HUES48 (cell line): ENCODE measurements around the gene USP53.
A peak's percentile ranks its signal among the peaks of the same experiment; 100 is the strongest.
"Not testable (repeated sequence)": the region's sequence is repeated elsewhere in the genome, so short reads cannot be mapped to it uniquely, and the experiment has no call there.

ENCODE experiments used
- H3K27ac ChIP-seq: one replicate; pipeline ENCODE4 v1.7.0; 2013; ENCODE audit warnings: low read depth, low read length, inconsistent platforms
- H3K27me3 ChIP-seq: 2 replicates; pipeline ENCODE4 v1.6.1; 2013; ENCODE audit warnings: mild to moderate bottlenecking, low read length; ENCODE audit not compliant: control insufficient read depth, insufficient read depth
- H3K36me3 ChIP-seq: 2 replicates; pipeline ENCODE4 v1.6.1; 2013; ENCODE audit warnings: low read length; ENCODE audit not compliant: control insufficient read depth, insufficient read depth
- H3K4me1 ChIP-seq: 2 replicates; pipeline ENCODE4 v1.6.1; 2013; ENCODE audit warnings: mild to moderate bottlenecking, low read length; ENCODE audit not compliant: control insufficient read depth, insufficient read depth
- H3K4me3 ChIP-seq: 2 replicates; pipeline ENCODE4 v1.5.1; 2013; ENCODE audit warnings: mild to moderate bottlenecking, low read depth, low read length
- H3K9ac ChIP-seq: 2 replicates; pipeline ENCODE4 v1.6.1; 2013; ENCODE audit warnings: mild to moderate bottlenecking, low read depth, low read length, moderate library complexity
- H3K9me3 ChIP-seq: 2 replicates; pipeline ENCODE4 v1.6.1; 2013; ENCODE audit warnings: low read length; ENCODE audit not compliant: control insufficient read depth, insufficient read depth

The USP53 gene

GRCh38 chr4:119240568-119240967 lies 28.1 kb downstream of the USP53 start:
- H3K4me3 ChIP-seq = no peak overlapping the region
- H3K36me3 ChIP-seq = peaks cover 23% of the 10 kb centered on the region
- H3K9ac ChIP-seq = no peak overlapping the region
- no peaks in the 10 kb centered on the region for H3K9me3 ChIP-seq
- H3K27me3 ChIP-seq = no peaks in the 10 kb centered on the region
- H3K27ac ChIP-seq = no peak overlapping the region
- peaks cover 46% of the 10 kb centered on the region for H3K4me1 ChIP-seq

GRCh38 chr4:119242417-119242816 lies 29.9 kb downstream of the USP53 start:
- H3K36me3 ChIP-seq = peaks cover 34% of the 10 kb centered on the region
- H3K27ac ChIP-seq = no peak overlapping the region
- peaks cover 54% of the 10 kb centered on the region for H3K4me1 ChIP-seq
- no peaks in the 10 kb centered on the region for H3K9me3 ChIP-seq
- no peak overlapping the region for H3K9ac ChIP-seq
- no peaks in the 10 kb centered on the region for H3K27me3 ChIP-seq
- no peak overlapping the region for H3K4me3 ChIP-seq

- H3K36me3 ChIP-seq = peaks cover 40% of the 10 kb centered on the region
- no peaks in the 10 kb centered on the region for H3K9me3 ChIP-seq
- H3K27me3 ChIP-seq = no peaks in the 10 kb centered on the region
- no peak overlapping the region for H3K9ac ChIP-seq
- peaks cover 46% of the 10 kb centered on the region for H3K4me1 ChIP-seq
- no peak overlapping the region for H3K4me3 ChIP-seq
- no peak overlapping the region for H3K27ac ChIP-seq
Measured at GRCh38 chr4:119243868-119244267, 31.4 kb downstream of the USP53 start.

GRCh38 chr4:119244344-119244743 lies 31.8 kb downstream of the USP53 start:
- Histone ChIP-seq H3K9ac (no peak overlapping the region), H3K27ac (no peak overlapping the region), H3K4me1 (peaks cover 43% of the 10 kb centered on the region)

GRCh38 chr4:119244832-119245231 lies 32.3 kb downstream of the USP53 start:
- no peak overlapping the region for H3K27ac ChIP-seq

More at GRCh38 chr4:119244344-119244743, 31.8 kb downstream of the USP53 start:
- no peak overlapping the region for H3K4me3 ChIP-seq
- no peaks in the 10 kb centered on the region for H3K27me3 ChIP-seq
- H3K36me3 ChIP-seq = peaks cover 40% of the 10 kb centered on the region
- no peaks in the 10 kb centered on the region for H3K9me3 ChIP-seq

GRCh38 chr4:119246177-119246733 lies 33.7 kb downstream of the USP53 start:
- no peaks in the 10 kb centered on the region for H3K9me3 ChIP-seq
- no peaks in the 10 kb centered on the region for H3K27me3 ChIP-seq
- H3K9ac ChIP-seq = no peak overlapping the region
- H3K36me3 ChIP-seq = peaks cover 46% of the 10 kb centered on the region
- H3K27ac ChIP-seq = no peak overlapping the region
- peaks cover 24% of the 10 kb centered on the region for H3K4me1 ChIP-seq
- no peak overlapping the region for H3K4me3 ChIP-seq

More at GRCh38 chr4:119244832-119245231, 32.3 kb downstream of the USP53 start:
- H3K27me3 ChIP-seq = no peaks in the 10 kb centered on the region
- no peak overlapping the region for H3K9ac ChIP-seq
- H3K9me3 ChIP-seq = no peaks in the 10 kb centered on the region
- H3K4me1 ChIP-seq = peaks cover 38% of the 10 kb centered on the region
- H3K36me3 ChIP-seq = peaks cover 38% of the 10 kb centered on the region
- no peak overlapping the region for H3K4me3 ChIP-seq

GRCh38 chr4:119251037-119251436 lies 38.5 kb downstream of the USP53 start:
- not testable (repeated sequence) for H3K27me3 ChIP-seq, H3K27ac ChIP-seq, H3K9ac ChIP-seq, H3K9me3 ChIP-seq, H3K4me3 ChIP-seq
- H3K4me1 ChIP-seq = peaks cover 13% of the 10 kb centered on the region; the same call in 1 of the 2 replicates
- H3K36me3 ChIP-seq = peaks cover 43% of the 10 kb centered on the region

GRCh38 chr4:119255223-119255622 lies 42.7 kb downstream of the USP53 start:
- H3K9me3 ChIP-seq, H3K9ac ChIP-seq, H3K4me3 ChIP-seq, H3K27me3 ChIP-seq, H3K4me1 ChIP-seq: not testable (repeated sequence)
- Histone ChIP-seq H3K36me3 (peaks cover 42% of the 10 kb centered on the region), H3K27ac (peak overlapping the region; percentile 65)

- Histone ChIP-seq H3K9me3 (no peaks in the 10 kb centered on the region), H3K36me3 (peaks cover 62% of the 10 kb centered on the region), H3K9ac (no peak overlapping the region), H3K27me3 (no peaks in the 10 kb centered on the region), H3K4me1 (0 out of 2 replicates have a peak, but pooled peaks cover under 1% of the 10 kb centered on the region), H3K27ac (no peak overlapping the region), H3K4me3 (no peak overlapping the region)
Measured at GRCh38 chr4:119260528-119260927, 48.0 kb downstream of the USP53 start.

GRCh38 chr4:119261986-119262385 lies 49.5 kb downstream of the USP53 start:
- no peaks in the 10 kb centered on the region for H3K9me3 ChIP-seq
- H3K4me3 ChIP-seq = no peak overlapping the region
- H3K27ac ChIP-seq = no peak overlapping the region
- H3K4me1 ChIP-seq = no peaks in the 10 kb centered on the region
- H3K9ac ChIP-seq = no peak overlapping the region
- peaks cover 55% of the 10 kb centered on the region for H3K36me3 ChIP-seq
- no peaks in the 10 kb centered on the region for H3K27me3 ChIP-seq

- Histone ChIP-seq H3K9ac (no peak overlapping the region), H3K27me3 (no peaks in the 10 kb centered on the region), H3K27ac (no peak overlapping the region), H3K4me1 (no peaks in the 10 kb centered on the region), H3K4me3 (no peak overlapping the region), H3K36me3 (peaks cover 59% of the 10 kb centered on the region), H3K9me3 (no peaks in the 10 kb centered on the region)
Measured at GRCh38 chr4:119264743-119265142, 52.2 kb downstream of the USP53 start.
